Adrenal gland (tissue), 12 donors: ENCODE data around the gene FAM217B. TPM values are rescaled to one million over a fixed set of nuclear protein-coding genes. Genes with fewer than 3 reads are reported as not detected.

Experiments
- DNase-seq, 7 donors: peaks; one replicate each; pipeline ENCODE4 v3.0.0-alpha.2; 2019 to 2020
- H3K27ac ChIP-seq, 5 donors: fragments of 200-600 bp; sonication (generic) in 4 of 5; 1 replicate in 3 of 5; 2 replicates in 2 of 5; pipeline versions ENCODE4 v1.5.1 to v1.8.0; 2016 to 2020; ENCODE audit warnings: mild to moderate bottlenecking in 1 of 5
- H3K27me3 ChIP-seq: fragments of 200-600 bp; 2 replicates; pipeline ENCODE4 v1.8.0; 2021
- H3K36me3 ChIP-seq, 2 donors: fragments of 200-600 bp; replicated peaks in 1 of 2; 1 replicate in 1 of 2; 2 replicates in 1 of 2; pipeline versions ENCODE4 v1.5.1 to v1.8.0; 2018 to 2022
- H3K4me1 ChIP-seq, 2 donors: fragments of 200-600 bp; replicated peaks in 1 of 2; 1 replicate in 1 of 2; 2 replicates in 1 of 2; pipeline versions ENCODE4 v1.5.1 to v1.8.0; 2018 to 2021
- H3K4me3 ChIP-seq, 4 donors: fragments of 200-600 bp; sonication (generic) in 3 of 4; one replicate each; pipeline ENCODE4 v1.5.1; 2016 to 2018
- H3K9me3 ChIP-seq, 3 donors: fragments of 200-600 bp; sonication (generic) in 1 of 3; replicated peaks in 1 of 3; 1 replicate in 2 of 3; 2 replicates in 1 of 3; pipeline versions ENCODE4 v1.5.1 to v1.8.0; 2016 to 2021
- POLR2A ChIP-seq, 2 donors: fragments of 450-650 bp; IDR thresholded peaks; one replicate each; pipeline ENCODE4 v1.6.1; 2017; ENCODE audit warnings: antibody characterized with exemption in 2 of 2, mild to moderate bottlenecking in 2 of 2, moderate library complexity in 1 of 2
- WGBS, 4 donors: extraction: QIAGEN DNeasy Blood & Tissue Kit in 2 of 4; methylation state at CpG; one replicate each; pipeline versions ENCODE4 v1.1.5 to v1.1.7; 2013 to 2017; 5-methylcytosine and 5-hydroxymethylcytosine counted together
- intact Hi-C, 2 donors: fragments of 100-400 bp; cut with DNase I; formaldehyde crosslinking; loops; one replicate each; pipeline versions ENCODE4 v1.14.1 to v1.15.0; 2022 to 2023
- polyA plus RNA-seq, 3 donors: library from polyadenylated mRNA; stranded (reverse); fragments of 200-250 nt in 2 of 3; fragments of 350-450 nt in 1 of 3; fragmentation: Illumina TruSeq in 1 of 3; extraction: RNeasy Lipid Tissue Mini Kit (QIAGEN cat#74804) in 1 of 3; gene quantifications; one replicate each; pipeline ENCODE4 v1.2.3, GENCODE V29; 2013 to 2014
- total RNA-seq, 9 donors: library from RNA; depleted of rRNA in 4 of 9; stranded (reverse); fragments of >200 nt in 4 of 9; fragments of 120-200 nt in 1 of 9; fragmentation: NEBNext Ultra II Directional in 1 of 9; extraction: Animal tissue kit (Norgen Biotek cat#: 25700) in 1 of 9; gene quantifications; one replicate each; pipeline versions ENCODE4 v1.1.0 to v1.2.4, GENCODE V29; 2013 to 2023
- TF ChIP-seq, protein P1 (sequence below), 6 experiments: fragments of 450-650 bp in 4 of 6; fragments of 200-600 bp in 2 of 6; sonication (generic) in 1 of 6; IDR thresholded peaks; 1 replicate in 5 of 6; 2 replicates in 1 of 6; pipeline versions ENCODE4 v1.5.1 to v1.8.0; 2016 to 2021; ENCODE audit warnings: antibody characterized with exemption in 6 of 6, mild to moderate bottlenecking in 2 of 6, moderate library complexity in 1 of 6
- donor health status: healthy with polysubstance abuse.
- donor health status: Bipolar disorder and iron deficiency.
- donor health status: DM: yes; HTN: yes; CAD: no.
- donor health status: DM: no; HTN: no; CAD: no.
- donor health status: DM: no; HTN: no; CAD: no.
- donor health status: DM: yes; HTN: yes; CAD: no.

Gene FAM217B
- total and polyA plus RNA-seq, 12 donors = 1.6 to 12.9 (median 8.2) TPM

DNA sequence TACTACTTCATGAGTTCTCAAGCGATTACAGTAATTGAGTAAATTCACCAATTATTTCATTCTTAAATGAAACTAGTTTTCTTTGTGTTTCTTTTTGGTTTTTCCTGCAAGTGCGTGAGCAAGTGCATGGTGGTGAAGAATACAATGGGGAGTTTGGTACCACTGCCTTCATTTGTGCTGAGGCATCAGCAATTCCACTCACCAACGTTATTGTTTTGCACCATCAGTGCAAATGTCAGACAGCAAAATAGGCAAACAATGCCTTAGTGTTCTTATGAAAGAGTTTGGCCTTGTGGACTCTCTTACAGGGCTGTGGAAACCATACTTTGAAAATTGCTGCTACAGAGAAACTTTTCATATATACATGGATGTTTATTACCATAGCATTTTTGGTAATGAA, 26.2 kb downstream of the FAM217B start:
- no peak overlapping the region for H3K4me3 ChIP-seq
- no peaks in the 10 kb centered on the region for H3K36me3 ChIP-seq
- no peak overlapping the region for H3K27ac ChIP-seq
- no peaks in the 10 kb centered on the region for H3K9me3 ChIP-seq
- WGBS, 4 donors = 79 to 83% (median 81%) methylated on average over 3 of the region's 3 CpGs
- DNase-seq = no peak
- intact Hi-C loops = no loop called here
- H3K27me3 ChIP-seq = no peaks in the 10 kb centered on the region
- H3K4me1 ChIP-seq = no peaks in the 10 kb centered on the region
- TF ChIP-seq POLR2A (IDR thresholded peaks at IDR 0.05) = no peak
- TF ChIP-seq, protein P1, sequence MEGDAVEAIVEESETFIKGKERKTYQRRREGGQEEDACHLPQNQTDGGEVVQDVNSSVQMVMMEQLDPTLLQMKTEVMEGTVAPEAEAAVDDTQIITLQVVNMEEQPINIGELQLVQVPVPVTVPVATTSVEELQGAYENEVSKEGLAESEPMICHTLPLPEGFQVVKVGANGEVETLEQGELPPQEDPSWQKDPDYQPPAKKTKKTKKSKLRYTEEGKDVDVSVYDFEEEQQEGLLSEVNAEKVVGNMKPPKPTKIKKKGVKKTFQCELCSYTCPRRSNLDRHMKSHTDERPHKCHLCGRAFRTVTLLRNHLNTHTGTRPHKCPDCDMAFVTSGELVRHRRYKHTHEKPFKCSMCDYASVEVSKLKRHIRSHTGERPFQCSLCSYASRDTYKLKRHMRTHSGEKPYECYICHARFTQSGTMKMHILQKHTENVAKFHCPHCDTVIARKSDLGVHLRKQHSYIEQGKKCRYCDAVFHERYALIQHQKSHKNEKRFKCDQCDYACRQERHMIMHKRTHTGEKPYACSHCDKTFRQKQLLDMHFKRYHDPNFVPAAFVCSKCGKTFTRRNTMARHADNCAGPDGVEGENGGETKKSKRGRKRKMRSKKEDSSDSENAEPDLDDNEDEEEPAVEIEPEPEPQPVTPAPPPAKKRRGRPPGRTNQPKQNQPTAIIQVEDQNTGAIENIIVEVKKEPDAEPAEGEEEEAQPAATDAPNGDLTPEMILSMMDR (IDR thresholded peaks at IDR 0.05) = no peak

DNA sequence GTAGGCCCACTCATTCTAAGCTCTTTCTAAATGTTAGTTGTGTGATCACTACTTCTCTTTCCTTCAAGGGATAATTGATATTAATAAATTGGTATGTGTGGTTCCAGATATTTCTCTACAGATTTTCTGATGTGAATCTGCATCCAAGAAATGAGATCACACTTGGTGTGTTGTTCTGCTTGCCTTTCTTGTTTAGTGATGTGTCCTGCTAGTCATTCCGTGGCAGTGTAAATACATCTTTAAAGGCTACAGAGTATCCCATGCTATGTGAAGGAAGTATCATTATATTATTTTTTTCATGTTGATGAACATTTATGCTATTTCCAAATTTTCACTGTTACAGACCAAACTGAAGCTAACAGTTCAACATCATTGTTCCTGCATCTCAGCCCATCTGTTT, 31.2 kb downstream of the FAM217B start:
- Histone ChIP-seq H3K27me3 (no peaks in the 10 kb centered on the region), H3K27ac (no peak overlapping the region), H3K36me3 (no peaks in the 10 kb centered on the region), H3K4me1 (no peaks in the 10 kb centered on the region), H3K4me3 (no peak overlapping the region), H3K9me3 (no peaks in the 10 kb centered on the region)
- TF ChIP-seq, protein P1 (IDR thresholded peaks at IDR 0.05) = no peak
- no peak for TF ChIP-seq POLR2A (IDR thresholded peaks at IDR 0.05)
- 92 to 100% (median 94%) methylated on average over 1 of the region's 1 CpG for WGBS, 4 donors
- intact Hi-C loops = no loop called here
- DNase-seq = no peak

DNA sequence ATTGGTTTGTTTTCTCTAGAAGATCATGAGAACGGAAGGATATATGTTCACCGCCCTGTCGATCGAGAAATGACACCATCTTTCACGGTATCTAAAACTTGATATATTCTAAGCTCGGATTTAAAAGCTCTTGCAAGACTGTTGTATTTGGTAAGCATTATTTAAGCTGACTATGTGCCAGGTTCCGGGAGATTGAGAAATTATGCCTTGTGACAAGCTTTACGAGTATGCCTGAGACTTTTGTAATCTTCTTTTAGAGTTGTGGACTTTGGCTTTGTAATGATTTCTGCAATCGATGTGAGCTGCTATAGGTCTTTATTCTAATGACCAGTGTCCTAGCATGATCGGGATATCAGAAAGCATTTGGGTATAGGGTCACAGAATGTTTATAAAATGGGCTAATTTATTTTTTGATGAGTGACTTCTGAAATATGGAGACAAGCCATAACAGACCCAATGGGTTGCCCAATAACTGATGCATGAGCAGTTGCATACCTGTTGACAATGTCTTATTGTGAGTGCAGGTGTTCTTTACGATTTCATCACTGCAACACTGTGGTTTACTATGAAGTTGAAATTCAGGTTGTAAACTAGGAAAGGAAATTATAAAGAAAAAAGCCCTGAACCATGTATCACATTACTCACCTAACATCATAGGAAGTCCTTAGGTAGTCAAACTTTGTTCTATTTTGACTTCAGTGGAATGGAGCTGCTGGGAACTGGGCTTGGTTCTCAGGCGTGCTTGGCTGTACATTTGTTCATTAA, 32.0 kb downstream of the FAM217B start:
- Histone ChIP-seq H3K4me1 (no peaks in the 10 kb centered on the region), H3K36me3 (no peaks in the 10 kb centered on the region), H3K4me3 (no peak overlapping the region), H3K9me3 (no peaks in the 10 kb centered on the region), H3K27me3 (no peaks in the 10 kb centered on the region), H3K27ac (no peak overlapping the region)
- intact Hi-C loops = no loop called here
- TF ChIP-seq POLR2A (IDR thresholded peaks at IDR 0.05) = no peak
- TF ChIP-seq, protein P1 (IDR thresholded peaks at IDR 0.05) = no peak
- no peak for DNase-seq
- 80 to 85% (median 83%) methylated on average over 12 of the region's 12 CpGs for WGBS, 4 donors

DNA sequence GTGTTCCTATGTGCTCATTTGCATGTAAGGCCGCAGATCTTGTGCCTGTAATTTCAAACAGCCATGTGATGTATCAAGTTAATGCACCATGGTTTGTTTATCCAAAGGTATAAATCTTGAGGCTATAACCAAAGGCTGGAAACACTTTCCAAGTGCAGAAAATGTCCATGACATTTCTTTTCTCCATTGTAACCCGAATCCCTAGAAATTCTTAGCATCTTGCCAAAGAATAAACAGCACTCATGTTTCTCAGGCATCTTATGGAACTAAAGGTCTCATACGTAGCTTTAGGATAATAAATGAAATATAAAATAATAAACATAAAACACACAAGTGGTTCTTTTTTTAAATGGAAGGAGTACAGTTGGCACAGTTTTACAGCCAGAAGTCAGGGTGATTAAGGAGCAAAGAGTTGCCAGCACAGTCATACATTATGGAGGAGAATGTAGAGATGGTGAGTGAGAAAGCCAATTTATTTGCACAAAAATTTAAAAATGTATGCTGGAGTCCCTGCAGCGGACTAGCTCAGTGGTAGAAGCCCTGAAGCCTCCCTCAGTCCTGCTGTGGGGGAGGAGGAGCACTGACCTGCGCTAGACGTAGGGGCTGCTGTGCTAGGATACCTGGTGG, 36.1 kb downstream of the FAM217B start:
- no peaks in the 10 kb centered on the region for H3K36me3 ChIP-seq
- H3K4me1 ChIP-seq = no peaks in the 10 kb centered on the region
- H3K27me3 ChIP-seq = no peaks in the 10 kb centered on the region
- H3K27ac ChIP-seq = no peak overlapping the region
- no peak for DNase-seq
- H3K4me3 ChIP-seq = no peak overlapping the region
- 68 to 76% (median 70%) methylated on average over 6 of the region's 6 CpGs for WGBS, 4 donors
- TF ChIP-seq, protein P1 (IDR thresholded peaks at IDR 0.05) = no peak
- no peak for TF ChIP-seq POLR2A (IDR thresholded peaks at IDR 0.05)
- intact Hi-C loops = no loop called here
- H3K9me3 ChIP-seq = peaks cover 0 to under 1% (median 0%) of the 10 kb centered on the region in 3 donors
